Osteocyte (in vitro differentiated cells): ENCODE data around the gene POT1. TPM values are rescaled to one million over a fixed set of nuclear protein-coding genes. Genes with fewer than 3 reads are reported as not detected.

Experiments
- DNase-seq: peaks from one replicate; pipeline ENCODE4 v3.0.0; 2021; ENCODE audit warnings: mixed read lengths; ENCODE audit not compliant: unreplicated experiment; ENCODE audit errors: extremely low spot score
- H3K27ac Mint-ChIP-seq: one replicate; pipeline ENCODE4 v1.8.0; 2021; ENCODE audit warnings: mild to moderate bottlenecking, mixed read lengths; ENCODE audit not compliant: unreplicated experiment
- H3K27me3 Mint-ChIP-seq: one replicate; pipeline ENCODE4 v1.8.0; 2021; ENCODE audit warnings: mixed read lengths; ENCODE audit not compliant: unreplicated experiment
- H3K36me3 Mint-ChIP-seq: one replicate; pipeline ENCODE4 v1.8.0; 2021; ENCODE audit warnings: mixed read lengths; ENCODE audit not compliant: unreplicated experiment
- H3K4me1 Mint-ChIP-seq: one replicate; pipeline ENCODE4 v1.8.0; 2021; ENCODE audit warnings: mixed read lengths; ENCODE audit not compliant: unreplicated experiment
- H3K4me3 Mint-ChIP-seq: one replicate; pipeline ENCODE4 v1.8.0; 2021; ENCODE audit warnings: mild to moderate bottlenecking, moderate library complexity, mixed read lengths; ENCODE audit not compliant: unreplicated experiment
- H3K9me3 Mint-ChIP-seq: one replicate; pipeline ENCODE4 v1.8.0; 2021; ENCODE audit warnings: mixed read lengths; ENCODE audit not compliant: unreplicated experiment
- total RNA-seq: library from RNA; stranded (reverse); gene quantifications from 2 replicates; pipeline ENCODE4 v1.2.1, GENCODE V29; 2021
- TF ChIP-seq, protein P1 (sequence below): fragments of 200-600 bp; sonication (generic); IDR thresholded peaks from 2 replicates; pipeline ENCODE4 v1.5.0; 2021; ENCODE audit warnings: antibody characterized with exemption, mild to moderate bottlenecking, moderate library complexity

The POT1 gene
- total RNA-seq, 1 donor from 2014 or later, result 19.7 TPM

- no peak overlapping the region for H3K4me3 Mint-ChIP-seq
- peaks cover 3% of the 10 kb centered on the region for H3K27me3 Mint-ChIP-seq
- H3K36me3 Mint-ChIP-seq, result no peaks in the 10 kb centered on the region
- no peaks in the 10 kb centered on the region for H3K9me3 Mint-ChIP-seq
- no peak overlapping the region for H3K27ac Mint-ChIP-seq
- TF ChIP-seq, protein P1, sequence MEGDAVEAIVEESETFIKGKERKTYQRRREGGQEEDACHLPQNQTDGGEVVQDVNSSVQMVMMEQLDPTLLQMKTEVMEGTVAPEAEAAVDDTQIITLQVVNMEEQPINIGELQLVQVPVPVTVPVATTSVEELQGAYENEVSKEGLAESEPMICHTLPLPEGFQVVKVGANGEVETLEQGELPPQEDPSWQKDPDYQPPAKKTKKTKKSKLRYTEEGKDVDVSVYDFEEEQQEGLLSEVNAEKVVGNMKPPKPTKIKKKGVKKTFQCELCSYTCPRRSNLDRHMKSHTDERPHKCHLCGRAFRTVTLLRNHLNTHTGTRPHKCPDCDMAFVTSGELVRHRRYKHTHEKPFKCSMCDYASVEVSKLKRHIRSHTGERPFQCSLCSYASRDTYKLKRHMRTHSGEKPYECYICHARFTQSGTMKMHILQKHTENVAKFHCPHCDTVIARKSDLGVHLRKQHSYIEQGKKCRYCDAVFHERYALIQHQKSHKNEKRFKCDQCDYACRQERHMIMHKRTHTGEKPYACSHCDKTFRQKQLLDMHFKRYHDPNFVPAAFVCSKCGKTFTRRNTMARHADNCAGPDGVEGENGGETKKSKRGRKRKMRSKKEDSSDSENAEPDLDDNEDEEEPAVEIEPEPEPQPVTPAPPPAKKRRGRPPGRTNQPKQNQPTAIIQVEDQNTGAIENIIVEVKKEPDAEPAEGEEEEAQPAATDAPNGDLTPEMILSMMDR, result no peak
- no peaks in the 10 kb centered on the region for H3K4me1 Mint-ChIP-seq
- no peak for DNase-seq
Measured at GRCh38 chr7:124808206-124808605, 121.4 kb downstream of the POT1 start.

GRCh38 chr7:124801330-124801895 lies 128.2 kb downstream of the POT1 start:
- no peaks in the 10 kb centered on the region for H3K36me3 Mint-ChIP-seq
- H3K9me3 Mint-ChIP-seq, result peaks cover 2% of the 10 kb centered on the region
- H3K27me3 Mint-ChIP-seq, result peaks cover 4% of the 10 kb centered on the region
- H3K4me3 Mint-ChIP-seq, result no peak overlapping the region
- no peaks in the 10 kb centered on the region for H3K4me1 Mint-ChIP-seq
- TF ChIP-seq, protein P1, result no peak
- H3K27ac Mint-ChIP-seq, result no peak overlapping the region
- DNase-seq, result no peak

DNA sequence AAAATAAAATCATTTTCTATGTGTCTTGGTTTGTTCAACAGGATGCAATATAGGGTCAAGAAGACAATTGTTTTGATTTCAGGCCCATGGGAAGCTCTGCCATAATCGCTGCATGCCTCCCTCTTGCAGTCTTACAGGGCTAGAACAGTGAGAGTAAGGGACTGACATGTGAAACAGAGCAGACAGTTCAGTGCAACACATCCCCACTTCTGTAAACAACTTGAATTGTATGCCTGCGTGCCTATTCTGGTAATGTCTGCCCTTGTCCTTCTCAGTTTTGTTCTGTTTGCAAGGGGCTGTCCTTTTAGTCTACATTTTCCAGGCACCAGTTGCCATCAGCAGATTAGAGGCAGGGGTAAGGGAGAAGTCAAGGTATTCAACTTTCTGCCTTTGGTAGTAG lies 129.2 kb downstream of the POT1 start:
- Mint-ChIP-seq H3K9me3 (peaks cover 11% of the 10 kb centered on the region), H3K27ac (no peak overlapping the region), H3K4me3 (no peak overlapping the region), H3K36me3 (peaks cover 3% of the 10 kb centered on the region), H3K4me1 (no peaks in the 10 kb centered on the region), H3K27me3 (peaks cover 4% of the 10 kb centered on the region)
- DNase-seq, result no peak
- TF ChIP-seq, protein P1, result no peak

DNA sequence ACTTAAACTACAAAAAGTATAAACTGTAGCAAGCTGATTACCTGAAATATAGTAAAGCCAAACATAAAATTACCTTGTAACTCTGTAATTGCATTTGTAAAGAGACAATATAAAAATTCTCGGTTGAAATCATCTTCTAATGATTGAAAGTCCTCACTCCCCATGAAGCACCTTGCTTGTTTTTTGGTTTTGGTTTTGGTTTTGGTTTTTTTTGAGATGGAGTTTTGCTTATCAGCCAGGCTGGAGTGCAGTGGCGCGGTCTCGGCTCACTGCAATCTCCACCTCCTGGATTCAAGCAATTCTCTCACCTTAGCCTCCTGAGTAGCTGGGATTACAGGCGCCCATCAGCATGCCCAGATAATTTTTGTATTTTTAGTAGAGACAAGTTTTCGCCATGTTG lies 130.2 kb downstream of the POT1 start:
- H3K27me3 Mint-ChIP-seq, result peaks cover 4% of the 10 kb centered on the region
- H3K36me3 Mint-ChIP-seq, result peaks cover 3% of the 10 kb centered on the region
- no peak overlapping the region for H3K4me3 Mint-ChIP-seq
- H3K4me1 Mint-ChIP-seq, result no peaks in the 10 kb centered on the region
- TF ChIP-seq, protein P1, result no peak
- peaks cover 14% of the 10 kb centered on the region for H3K9me3 Mint-ChIP-seq
- H3K27ac Mint-ChIP-seq, result no peak overlapping the region
- no peak for DNase-seq

DNA sequence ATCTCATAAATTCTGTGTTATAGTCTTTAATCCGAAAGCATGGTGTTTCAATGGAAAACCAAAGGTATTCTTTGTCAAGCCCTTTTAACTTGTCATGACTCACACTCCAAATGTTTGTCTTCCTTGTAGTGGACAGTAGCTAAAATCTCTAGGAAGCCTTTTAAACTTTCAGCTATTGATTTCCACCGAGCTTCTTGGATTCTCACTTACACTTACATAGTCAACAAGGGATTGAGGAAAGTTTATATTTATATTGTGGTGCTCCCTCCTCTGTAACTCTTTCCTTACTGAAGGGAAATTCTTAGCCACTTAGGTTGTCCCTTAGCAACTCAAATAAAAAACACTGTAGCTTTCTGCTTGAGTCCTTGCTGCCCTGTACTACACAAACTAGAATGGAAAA lies 132.9 kb downstream of the POT1 start:
- Mint-ChIP-seq H3K36me3 (peaks cover 3% of the 10 kb centered on the region), H3K9me3 (peaks cover 14% of the 10 kb centered on the region), H3K4me3 (no peak overlapping the region), H3K4me1 (no peaks in the 10 kb centered on the region), H3K27me3 (peaks cover 4% of the 10 kb centered on the region), H3K27ac (no peak overlapping the region)
- no peak for DNase-seq
- TF ChIP-seq, protein P1, result no peak
